PC-9 (cell line): Measurements from ENCODE around the gene RBFOX1. TPM values are rescaled to one million over a fixed set of nuclear protein-coding genes. Genes with fewer than 3 reads are reported as not detected.

ENCODE experiments used
- BruUV-seq: library from RNA; stranded (reverse); fragments of 400-500 nt; replicated peaks from 2 replicates; lab custom pipeline; 2021; lab: Mats Ljungman, UMichigan
- CTCF ChIA-PET: fragments of 300-600 bp; sonication (Branson Sonifier 250); formaldehyde crosslinking; loops from one replicate; lab custom pipeline; 2022; ENCODE audit warnings: antibody characterized with exemption; lab: Charles Lee
- POLR2A ChIA-PET: fragments of 300-600 bp; sonication (Branson Sonifier 250); formaldehyde crosslinking; loops from one replicate; lab custom pipeline; 2022; ENCODE audit warnings: antibody characterized with exemption; ENCODE audit not compliant: unreplicated experiment; lab: Charles Lee
- DNase-seq, 2 experiments: peaks; one replicate each; pipeline versions ENCODE4 v3.0.0 to v3.0.0-alpha.2; 2015 to 2022; ENCODE audit warnings: mixed read lengths in 1 of 2
- H2AFZ ChIP-seq: fragments of 200-600 bp; sonication (generic); 2 replicates; pipeline ENCODE4 v1.8.1; 2017; ENCODE audit warnings: antibody characterized with exemption
- H3F3A ChIP-seq: fragments of 200-600 bp; sonication (generic); 2 replicates; pipeline ENCODE4 v1.8.1; 2017; ENCODE audit warnings: antibody characterized with exemption, mild to moderate bottlenecking, low read depth; ENCODE audit not compliant: insufficient read depth
- H3K27ac ChIP-seq: fragments of 200-600 bp; sonication (generic); 2 replicates; pipeline ENCODE4 v1.6.1; 2016; ENCODE audit warnings: mixed run types
- H3K27me3 ChIP-seq: fragments of 200-600 bp; sonication (generic); 2 replicates; pipeline ENCODE4 v1.6.1; 2016; ENCODE audit warnings: low read depth, mixed run types; ENCODE audit not compliant: insufficient read depth
- H3K36me3 ChIP-seq: fragments of 200-600 bp; sonication (generic); 2 replicates; pipeline ENCODE4 v1.6.1; 2016; ENCODE audit warnings: low read depth, mixed run types
- H3K4me1 ChIP-seq: fragments of 200-600 bp; sonication (generic); replicated peaks from 2 replicates; pipeline ENCODE4 v1.6.1; 2016; ENCODE audit warnings: mixed run types; ENCODE audit not compliant: insufficient read depth
- H3K4me2 ChIP-seq: fragments of 200-600 bp; sonication (generic); 2 replicates; pipeline ENCODE4 v1.6.1; 2017; ENCODE audit warnings: mixed run types
- H3K4me3 ChIP-seq: fragments of 200-600 bp; sonication (generic); 2 replicates; pipeline ENCODE4 v1.6.1; 2016; ENCODE audit warnings: mixed run types
- H3K79me2 ChIP-seq: fragments of 200-600 bp; sonication (generic); 2 replicates; pipeline ENCODE4 v1.6.1; 2017; ENCODE audit warnings: low read depth, mixed run types
- H3K9me2 ChIP-seq: fragments of 200-600 bp; sonication (generic); 2 replicates; pipeline ENCODE4 v1.8.1; 2017; ENCODE audit warnings: mild to moderate bottlenecking; ENCODE audit not compliant: insufficient read depth
- H3K9me3 ChIP-seq: fragments of 200-600 bp; sonication (generic); 2 replicates; pipeline ENCODE4 v1.8.1; 2016; ENCODE audit warnings: low read depth; ENCODE audit not compliant: insufficient read depth
- H4K20me1 ChIP-seq: fragments of 200-600 bp; sonication (generic); 2 replicates; pipeline ENCODE4 v1.8.1; 2017; ENCODE audit not compliant: insufficient read depth
- EZH2 ChIP-seq: fragments of 200-600 bp; sonication (generic); IDR thresholded peaks from 2 replicates; pipeline ENCODE4 v1.8.0; 2017; ENCODE audit warnings: antibody characterized with exemption, low read depth
- intact Hi-C: fragments of 100-400 bp; cut with micrococcal nuclease; formaldehyde crosslinking; loops from one replicate; pipeline ENCODE4 v1.10.0; 2022; ENCODE audit not compliant: unreplicated experiment
- total RNA-seq: library from RNA; stranded (reverse); gene quantifications from 2 replicates; pipeline ENCODE4 v1.2.3, GENCODE V29; 2021
- TF ChIP-seq, protein P1 (sequence below): fragments of 200-600 bp; sonication (generic); conservative IDR thresholded peaks from 2 replicates; pipeline ENCODE4 v1.6.1; 2017; ENCODE audit warnings: mixed run types, antibody characterized with exemption, mild to moderate bottlenecking, moderate library complexity

The RBFOX1 gene
- total RNA-seq, 1 experiment from 2014 or later: not detected

DNA sequence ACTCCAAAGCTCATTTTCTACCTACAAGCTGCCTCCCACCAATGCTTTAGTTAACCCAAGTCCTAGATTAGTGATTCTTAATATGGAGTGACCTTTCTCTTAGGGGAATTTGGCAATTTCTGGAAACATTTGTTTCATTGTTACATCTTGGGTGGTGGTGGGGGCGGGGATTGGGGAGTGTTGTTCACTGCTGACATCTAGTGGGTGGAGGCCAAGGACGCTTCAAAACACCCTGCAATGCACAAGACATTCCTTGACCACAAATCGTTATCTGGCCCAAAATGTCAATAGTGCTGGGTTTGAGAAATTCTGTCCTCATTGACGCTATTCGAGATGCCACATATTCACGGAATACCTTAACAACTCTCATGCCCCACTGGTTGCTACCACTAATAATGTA, 282.9 kb downstream of the RBFOX1 start:
- Histone ChIP-seq H3K9me2 (no peaks in the 10 kb centered on the region), H3K4me3 (no peak overlapping the region), H4K20me1 (no peaks in the 10 kb centered on the region), H3F3A (no peaks in the 10 kb centered on the region), H2AFZ (no peak overlapping the region), H3K4me2 (no peak overlapping the region), H3K9me3 (no peaks in the 10 kb centered on the region), H3K79me2 (no peaks in the 10 kb centered on the region), H3K27ac (no peak overlapping the region), H3K36me3 (no peaks in the 10 kb centered on the region), H3K4me1 (no peaks in the 10 kb centered on the region), H3K27me3 (peaks cover 7% of the 10 kb centered on the region; the same call in 1 of the 2 replicates)
- intact Hi-C loops: no loop called here
- ChIA-PET CTCF (no interaction called here), POLR2A (no interaction called here)
- TF ChIP-seq, protein P1, sequence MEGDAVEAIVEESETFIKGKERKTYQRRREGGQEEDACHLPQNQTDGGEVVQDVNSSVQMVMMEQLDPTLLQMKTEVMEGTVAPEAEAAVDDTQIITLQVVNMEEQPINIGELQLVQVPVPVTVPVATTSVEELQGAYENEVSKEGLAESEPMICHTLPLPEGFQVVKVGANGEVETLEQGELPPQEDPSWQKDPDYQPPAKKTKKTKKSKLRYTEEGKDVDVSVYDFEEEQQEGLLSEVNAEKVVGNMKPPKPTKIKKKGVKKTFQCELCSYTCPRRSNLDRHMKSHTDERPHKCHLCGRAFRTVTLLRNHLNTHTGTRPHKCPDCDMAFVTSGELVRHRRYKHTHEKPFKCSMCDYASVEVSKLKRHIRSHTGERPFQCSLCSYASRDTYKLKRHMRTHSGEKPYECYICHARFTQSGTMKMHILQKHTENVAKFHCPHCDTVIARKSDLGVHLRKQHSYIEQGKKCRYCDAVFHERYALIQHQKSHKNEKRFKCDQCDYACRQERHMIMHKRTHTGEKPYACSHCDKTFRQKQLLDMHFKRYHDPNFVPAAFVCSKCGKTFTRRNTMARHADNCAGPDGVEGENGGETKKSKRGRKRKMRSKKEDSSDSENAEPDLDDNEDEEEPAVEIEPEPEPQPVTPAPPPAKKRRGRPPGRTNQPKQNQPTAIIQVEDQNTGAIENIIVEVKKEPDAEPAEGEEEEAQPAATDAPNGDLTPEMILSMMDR: no peak
- no peak for TF ChIP-seq EZH2
- no TSS peak for BruUV-seq
- DNase-seq: no peak

DNA sequence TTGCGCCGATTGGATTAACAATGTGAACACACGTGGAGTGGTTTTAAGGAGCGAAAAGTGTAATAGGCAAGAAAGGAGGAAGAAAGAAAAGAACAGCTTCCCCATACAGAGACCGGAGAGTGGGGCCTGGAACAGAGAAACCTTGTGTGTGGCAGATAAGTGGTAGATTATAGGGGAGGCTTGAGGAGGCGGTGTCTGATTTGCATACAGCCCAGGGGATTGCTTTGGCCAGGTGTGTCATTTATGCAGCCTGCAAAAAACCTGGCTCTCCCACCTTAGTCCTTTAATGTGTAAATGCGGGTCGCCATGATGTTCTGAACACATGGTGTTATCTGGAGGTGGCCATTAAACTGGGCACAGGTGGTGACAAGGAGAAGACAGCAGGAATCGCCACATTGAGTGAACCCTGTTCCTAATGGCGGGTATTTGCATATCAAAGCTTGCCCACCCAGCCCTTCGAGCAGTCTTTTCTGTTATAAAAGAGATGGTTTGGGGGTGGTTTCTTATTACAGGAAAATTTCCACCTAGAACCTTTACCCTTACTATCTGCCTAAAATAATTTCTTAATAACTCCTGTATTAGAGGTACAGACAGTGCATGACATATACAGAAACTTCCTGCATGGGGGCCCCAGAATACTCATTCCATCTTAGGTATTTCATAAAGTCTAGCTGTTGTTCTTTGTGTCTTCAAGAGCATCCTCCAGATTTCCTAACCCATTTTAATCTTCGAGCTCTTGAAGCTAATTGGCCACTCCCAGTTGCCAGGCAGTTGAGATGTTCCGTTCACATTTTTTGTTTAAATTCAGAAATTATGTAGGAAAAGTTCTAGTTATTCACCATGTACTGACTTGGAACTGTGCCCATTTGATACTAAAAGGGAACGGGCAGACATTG, 292.5 kb downstream of the RBFOX1 start:
- Histone ChIP-seq H3K27ac (no peak overlapping the region), H3K27me3 (peaks cover 13% of the 10 kb centered on the region; the same call in 1 of the 2 replicates), H3K36me3 (no peaks in the 10 kb centered on the region), H3K9me2 (no peaks in the 10 kb centered on the region), H3K9me3 (no peaks in the 10 kb centered on the region), H4K20me1 (no peaks in the 10 kb centered on the region), H3K79me2 (no peaks in the 10 kb centered on the region), H3K4me3 (no peak overlapping the region), H3K4me2 (no peak overlapping the region), H2AFZ (no peak overlapping the region), H3F3A (no peaks in the 10 kb centered on the region), H3K4me1 (no peaks in the 10 kb centered on the region)
- TF ChIP-seq, protein P1: no peak
- no peak for TF ChIP-seq EZH2
- ChIA-PET POLR2A (no interaction called here), CTCF (no interaction called here)
- DNase-seq: no peak
- intact Hi-C loops: no loop called here
- no TSS peak for BruUV-seq

DNA sequence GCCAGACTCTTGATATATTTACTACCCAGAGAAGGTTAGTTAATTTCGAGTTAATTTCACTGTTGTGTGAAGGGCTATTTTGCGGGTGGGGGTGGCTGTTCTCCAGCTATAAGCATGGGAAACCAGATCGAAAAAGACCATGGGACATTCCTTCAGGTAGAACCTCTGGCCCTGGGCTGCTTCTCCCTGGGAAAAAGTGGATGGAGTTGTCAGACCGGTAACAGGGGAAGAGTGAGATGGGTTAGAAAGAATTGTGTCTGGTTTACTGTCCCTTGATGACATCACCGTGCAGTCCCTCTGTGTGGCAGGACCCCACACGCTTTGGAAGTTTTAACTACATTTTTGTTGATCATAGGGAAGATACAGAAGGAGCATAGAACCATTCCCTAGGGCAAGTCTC, 296.3 kb downstream of the RBFOX1 start:
- Histone ChIP-seq H3K9me2 (no peaks in the 10 kb centered on the region), H3K9me3 (no peaks in the 10 kb centered on the region), H3K4me1 (no peaks in the 10 kb centered on the region), H2AFZ (no peak overlapping the region), H3K27ac (no peak overlapping the region), H3K36me3 (no peaks in the 10 kb centered on the region), H4K20me1 (no peaks in the 10 kb centered on the region), H3K4me3 (no peak overlapping the region), H3K4me2 (no peak overlapping the region), H3K79me2 (no peaks in the 10 kb centered on the region), H3F3A (no peaks in the 10 kb centered on the region), H3K27me3 (peaks cover 14% of the 10 kb centered on the region; the same call in 1 of the 2 replicates)
- no TSS peak for BruUV-seq
- CTCF ChIA-PET: no interaction called here
- intact Hi-C loops: no loop called here
- no peak for DNase-seq
- TF ChIP-seq EZH2: no peak
- TF ChIP-seq, protein P1: no peak
- POLR2A ChIA-PET: no interaction called here
